HepG2 (cell line): Measurements from ENCODE around the gene GCG. TPM values are rescaled to one million over a fixed set of nuclear protein-coding genes. Genes with fewer than 3 reads are reported as not detected.
A peak's percentile ranks its signal among the peaks of the same experiment; 100 is the strongest.

Experiments
- ATF1 ChIP-seq: IDR thresholded peaks from 2 replicates; pipeline ENCODE4 v1.6.1; 2016; ENCODE audit warnings: mild to moderate bottlenecking, control low read depth
- ATF7 ChIP-seq, 2 experiments: fragments of 450-650 bp in 1 of 2; sonication (generic) in 1 of 2; formaldehyde crosslinking in 1 of 2; IDR thresholded peaks; 2 replicates each; pipeline versions ENCODE4 v1.4.0 to v1.6.1; 2016 to 2020; ENCODE audit warnings: antibody characterized with exemption in 1 of 2, mild to moderate bottlenecking in 1 of 2, missing genetic modification reagents in 1 of 2
- DBP ChIP-seq: sonication (generic); formaldehyde crosslinking; IDR thresholded peaks from 2 replicates; pipeline ENCODE4 v1.4.0; 2020; ENCODE audit warnings: missing genetic modification reagents; ENCODE audit errors: not compliant biosample characterization
- DRAP1 ChIP-seq: IDR thresholded peaks from 2 replicates; pipeline ENCODE4 v1.6.1; 2016; ENCODE audit warnings: missing genetic modification reagents, missing compliant biosample characterization
- HDAC2 ChIP-seq: sonication (generic); formaldehyde crosslinking; IDR thresholded peaks from 2 replicates; pipeline ENCODE4 v1.4.0; 2020; ENCODE audit warnings: missing genetic modification reagents
- HOXA3 ChIP-seq: sonication (generic); formaldehyde crosslinking; IDR thresholded peaks from 2 replicates; pipeline ENCODE4 v1.5.0; 2020; ENCODE audit warnings: missing genetic modification reagents
- JARID2 ChIP-seq: sonication (generic); formaldehyde crosslinking; IDR thresholded peaks from 2 replicates; pipeline ENCODE4 v1.8.1; 2023; ENCODE audit warnings: missing genetic modification reagents, inconsistent platforms; ENCODE audit not compliant: insufficient replicate concordance
- PRDM4 ChIP-seq: sonication (generic); formaldehyde crosslinking; IDR thresholded peaks from 2 replicates; pipeline ENCODE4 v1.9.0; 2021; ENCODE audit warnings: missing genetic modification reagents, borderline replicate concordance
- RFXANK ChIP-seq: IDR thresholded peaks from 2 replicates; pipeline ENCODE4 v1.6.1; 2016
- SMAD9 ChIP-seq: sonication (generic); formaldehyde crosslinking; IDR thresholded peaks from 2 replicates; pipeline ENCODE4 v1.5.1; 2020; ENCODE audit warnings: mild to moderate bottlenecking, missing genetic modification reagents
- SYNCRIP ChIP-seq: fragments of 200-400 bp; formaldehyde crosslinking; IDR thresholded peaks from 2 replicates; pipeline ENCODE4 v1.6.1; 2018; ENCODE audit warnings: mild to moderate bottlenecking, low read depth, low read length; ENCODE audit not compliant: insufficient read depth
- TGIF2 ChIP-seq: IDR thresholded peaks from 2 replicates; pipeline ENCODE4 v1.6.1; 2016; ENCODE audit warnings: control low read depth, missing compliant biosample characterization
- THYN1 ChIP-seq: sonication (generic); formaldehyde crosslinking; IDR thresholded peaks from 2 replicates; pipeline ENCODE4 v1.8.1; 2023; ENCODE audit warnings: low read depth, mild to moderate bottlenecking, moderate library complexity, missing genetic modification reagents, borderline replicate concordance
- ZC3H13 ChIP-seq: sonication (generic); formaldehyde crosslinking; IDR thresholded peaks from 2 replicates; pipeline ENCODE4 v1.8.1; 2023; ENCODE audit warnings: mild to moderate bottlenecking, missing genetic modification reagents, moderate library complexity
- ZHX1 ChIP-seq: sonication (generic); formaldehyde crosslinking; IDR thresholded peaks from 2 replicates; pipeline ENCODE4 v1.8.1; 2022; ENCODE audit warnings: low read depth, mild to moderate bottlenecking, missing genetic modification reagents
- ZNF232 ChIP-seq: sonication (generic); formaldehyde crosslinking; IDR thresholded peaks from 2 replicates; pipeline ENCODE4 v1.4.0; 2020; ENCODE audit warnings: missing genetic modification reagents, borderline replicate concordance
- ZNF292 ChIP-seq: sonication (generic); formaldehyde crosslinking; IDR thresholded peaks from 2 replicates; pipeline ENCODE4 v1.8.1; 2022; ENCODE audit warnings: mild to moderate bottlenecking, low read depth, missing genetic modification reagents, borderline replicate concordance
- ZNF331 ChIP-seq: sonication (generic); formaldehyde crosslinking; IDR thresholded peaks from 2 replicates; pipeline ENCODE4 v1.4.0; 2020; ENCODE audit warnings: missing genetic modification reagents
- ZNF550 ChIP-seq: sonication (generic); formaldehyde crosslinking; IDR thresholded peaks from 2 replicates; pipeline ENCODE4 v1.4.0; 2020; ENCODE audit warnings: mild to moderate bottlenecking, missing genetic modification reagents, borderline replicate concordance
- ZNF564 ChIP-seq: sonication (generic); formaldehyde crosslinking; IDR thresholded peaks from 2 replicates; pipeline ENCODE4 v1.8.1; 2023; ENCODE audit warnings: mild to moderate bottlenecking, missing genetic modification reagents
- ZNF7 ChIP-seq: IDR thresholded peaks from 2 replicates; pipeline ENCODE4 v1.6.1; 2016; ENCODE audit warnings: missing biosample characterization, missing genetic modification reagents
- polyA plus RNA-seq, 8 experiments: library from polyadenylated mRNA; depleted of rRNA in 3 of 8; stranded (reverse) in 7 of 8; unstranded in 1 of 8; fragments of >200 nt; fragmentation: Illumina TruSeq in 4 of 8; extraction: Trizol in 4 of 8; gene quantifications; 2 replicates each; pipeline versions ENCODE4 v1.2.1 to v1.2.3, GENCODE V29; 2011 to 2016; ENCODE audit warnings: low read depth in 4 of 8, missing spikeins in 1 of 8, mixed read lengths in 1 of 8; ENCODE audit not compliant: insufficient read depth in 1 of 8
- total RNA-seq, 5 experiments: library from RNA; depleted of rRNA; stranded (reverse); fragments of >200 nt; fragmentation: Illumina TruSeq; extraction: Trizol; gene quantifications; 2 replicates each; pipeline ENCODE4 v1.2.3, GENCODE V29; 2016; ENCODE audit warnings: low read depth in 1 of 5
- TF ChIP-seq, protein P1 (sequence below): sonication (generic); formaldehyde crosslinking; IDR thresholded peaks from 2 replicates; pipeline ENCODE4 v1.8.0; 2023; ENCODE audit warnings: mild to moderate bottlenecking, missing genetic modification reagents
- TF ChIP-seq, protein P2 (sequence below): sonication (generic); formaldehyde crosslinking; IDR thresholded peaks from 2 replicates; pipeline ENCODE4 v1.5.0; 2020; ENCODE audit warnings: missing genetic modification reagents

Gene GCG
- total and polyA plus RNA-seq, 2 of the 13 experiments (the other 11 are each of a cell fraction or from before 2014, with no cell fraction given) = not detected

- TF ChIP-seq ZHX1 (no peak), ZNF232 (CRISPR knock-in tag) (no peak), RFXANK (CRISPR knock-in tag) (peak; percentile 63; the same call in 1 of the 2 replicates), ZNF564 (CRISPR knock-in tag) (no peak), JARID2 (CRISPR knock-in tag) (no peak), TGIF2 (CRISPR knock-in tag) (peak; percentile 83), ATF1 (peak; percentile 56; the same call in 1 of the 2 replicates), ZC3H13 (CRISPR knock-in tag) (no peak), DRAP1 (0 out of 2 replicates have a peak, but pooled peaks have one; percentile 38), HDAC2 (CRISPR knock-in tag) (peak; percentile 92), ZNF550 (CRISPR knock-in tag) (no peak), HOXA3 (CRISPR knock-in tag) (peak; percentile 69), ZNF292 (CRISPR knock-in tag) (peak; percentile 92; the same call in 1 of the 2 replicates), SYNCRIP (no peak), PRDM4 (CRISPR knock-in tag) (no peak), ATF7 (IDR thresholded peaks at IDR 0.05) (no peak; the same call in 1 of the 2 replicates), ATF7 (CRISPR knock-in tag; IDR thresholded peaks at IDR 0.05) (no peak), ZNF331 (CRISPR knock-in tag) (peak; percentile 97), SMAD9 (no peak), THYN1 (CRISPR knock-in tag) (no peak), ZNF7 (CRISPR knock-in tag) (no peak), DBP (CRISPR knock-in tag) (no peak)
- TF ChIP-seq, protein P1, sequence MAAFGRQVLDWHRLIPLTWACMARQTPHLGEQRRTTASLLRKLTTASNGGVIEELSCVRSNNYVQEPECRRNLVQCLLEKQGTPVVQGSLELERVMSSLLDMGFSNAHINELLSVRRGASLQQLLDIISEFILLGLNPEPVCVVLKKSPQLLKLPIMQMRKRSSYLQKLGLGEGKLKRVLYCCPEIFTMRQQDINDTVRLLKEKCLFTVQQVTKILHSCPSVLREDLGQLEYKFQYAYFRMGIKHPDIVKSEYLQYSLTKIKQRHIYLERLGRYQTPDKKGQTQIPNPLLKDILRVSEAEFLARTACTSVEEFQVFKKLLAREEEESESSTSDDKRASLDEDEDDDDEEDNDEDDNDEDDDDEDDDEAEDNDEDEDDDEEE = no peak
- TF ChIP-seq, protein P2, sequence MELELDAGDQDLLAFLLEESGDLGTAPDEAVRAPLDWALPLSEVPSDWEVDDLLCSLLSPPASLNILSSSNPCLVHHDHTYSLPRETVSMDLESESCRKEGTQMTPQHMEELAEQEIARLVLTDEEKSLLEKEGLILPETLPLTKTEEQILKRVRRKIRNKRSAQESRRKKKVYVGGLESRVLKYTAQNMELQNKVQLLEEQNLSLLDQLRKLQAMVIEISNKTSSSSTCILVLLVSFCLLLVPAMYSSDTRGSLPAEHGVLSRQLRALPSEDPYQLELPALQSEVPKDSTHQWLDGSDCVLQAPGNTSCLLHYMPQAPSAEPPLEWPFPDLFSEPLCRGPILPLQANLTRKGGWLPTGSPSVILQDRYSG (CRISPR knock-in tag) = no peak
These were observed 38.3 kb downstream of the GCG start (continued) for GRCh38 chr2:162113776-162114168.
